ENCODE measurements around the gene DOK6.
"Not testable (repeated sequence)": the region's sequence is repeated elsewhere in the genome, so short reads cannot be mapped to it uniquely, and the experiment has no call there.

The DOK6 gene

GRCh38 chr18:69400253-69400975 lies at the start of gene DOK6:
TSS of gene DOK6 (plus strand) at chr18:69400888.
- DNase-seq (ENCODE audit: low read depth in 2 of 3, low spot score in 2 of 3): no peak

- DNase-seq (ENCODE audit: low read depth in 2 of 3, low spot score in 2 of 3): no peak
Measured at GRCh38 chr18:69353023-69353422, 47.7 kb upstream of the DOK6 start.

- DNase-seq (ENCODE audit: low read depth in 2 of 3, low spot score in 2 of 3): no peak
Measured at GRCh38 chr18:69357590-69357989, 43.1 kb upstream of the DOK6 start.

GRCh38 chr18:69358212-69358895 lies 42.3 kb upstream of the DOK6 start:
- no peak for DNase-seq (ENCODE audit: low read depth in 2 of 3, low spot score in 2 of 3)

DNA sequence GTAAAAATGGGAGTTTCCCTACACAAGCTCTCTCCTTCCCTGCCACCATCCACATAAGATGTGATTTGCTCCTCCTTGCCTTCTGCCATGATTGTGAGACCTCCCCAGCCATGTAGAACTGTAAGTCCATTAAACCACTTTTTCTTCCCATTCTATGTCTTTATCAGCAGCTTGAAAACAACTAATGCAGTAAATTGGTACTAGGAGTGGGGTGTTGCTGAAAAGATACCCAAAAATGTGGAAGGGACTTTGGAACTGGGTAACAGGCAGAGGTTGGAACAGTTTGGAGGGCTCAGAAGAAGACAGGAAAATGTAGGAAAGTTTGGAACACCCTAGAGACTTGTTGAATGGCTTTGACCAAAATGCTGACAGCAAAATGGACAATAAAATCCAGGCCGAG lies 40.9 kb upstream of the DOK6 start:
- not testable (repeated sequence) for DNase-seq (ENCODE audit: low read depth in 2 of 3, low spot score in 2 of 3)

- no peak for DNase-seq (ENCODE audit: low read depth in 2 of 3, low spot score in 2 of 3)
Measured at GRCh38 chr18:69364930-69365329, 35.8 kb upstream of the DOK6 start.

DNA sequence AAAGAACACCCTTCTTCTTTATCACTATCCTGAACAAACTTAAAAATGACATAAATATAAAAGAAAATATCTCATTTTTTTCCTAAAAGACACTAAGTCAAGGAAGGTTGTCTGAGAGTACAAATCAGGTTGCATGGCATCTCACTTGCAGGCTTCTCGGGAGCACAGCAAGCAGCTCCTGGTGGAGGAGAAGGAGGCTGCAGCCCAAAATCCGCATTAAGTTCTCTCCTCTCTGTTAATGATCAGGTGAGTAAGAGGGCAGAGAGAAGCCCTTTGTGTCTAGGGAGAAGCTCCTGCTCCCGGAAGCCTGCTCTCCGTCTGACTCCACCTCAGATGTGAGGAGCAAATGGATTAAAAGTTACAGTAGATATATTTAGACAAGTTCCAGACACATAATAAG lies 35.0 kb upstream of the DOK6 start:
- no peak for DNase-seq (ENCODE audit: low read depth in 2 of 3, low spot score in 2 of 3)

GRCh38 chr18:69367104-69367503 lies 33.6 kb upstream of the DOK6 start:
- DNase-seq (ENCODE audit: low read depth in 2 of 3, low spot score in 2 of 3): no peak

DNA sequence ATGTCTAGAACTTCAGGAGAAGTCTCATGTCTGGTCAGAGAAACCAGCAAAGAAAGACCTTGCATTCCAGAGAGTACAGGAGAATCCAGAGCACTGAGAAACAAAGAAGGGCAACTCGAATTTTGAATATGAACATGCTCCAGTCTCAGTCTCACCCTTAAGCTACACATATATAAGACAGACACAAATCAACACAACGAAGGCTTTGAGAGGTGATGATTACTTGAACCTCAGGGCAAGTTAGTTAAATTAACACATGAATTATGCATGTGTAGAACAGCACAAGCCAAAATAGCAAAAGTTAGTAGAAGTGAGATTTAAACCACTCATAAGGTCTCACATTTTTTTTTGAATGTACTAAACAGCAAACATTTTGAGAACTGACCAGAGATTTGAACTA lies 29.0 kb upstream of the DOK6 start:
- no peak for DNase-seq (ENCODE audit: low read depth in 2 of 3, low spot score in 2 of 3)

- no peak for DNase-seq (ENCODE audit: low read depth in 2 of 3, low spot score in 2 of 3)
Measured at GRCh38 chr18:69380324-69380723, 20.4 kb upstream of the DOK6 start.

DNA sequence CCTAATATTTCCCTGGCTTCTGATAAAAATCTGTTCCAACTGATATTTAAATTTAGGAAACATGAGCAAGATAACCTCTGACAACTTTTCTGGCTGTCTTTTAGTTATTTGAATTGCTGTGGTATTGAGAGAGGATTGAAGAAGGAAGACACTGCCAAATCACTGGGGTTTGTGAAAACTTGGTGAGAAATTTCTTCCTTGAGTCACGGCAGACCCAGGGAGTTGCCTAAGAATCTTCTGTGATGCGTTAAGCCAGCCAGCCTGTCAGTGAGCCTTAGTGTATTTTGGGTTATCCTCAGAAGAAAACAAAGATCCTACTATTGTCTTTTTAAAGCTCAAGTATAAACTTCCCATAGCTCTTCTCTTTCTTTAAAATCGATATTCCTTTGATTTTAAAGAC lies 17.5 kb upstream of the DOK6 start:
- DNase-seq (ENCODE audit: low read depth in 2 of 3, low spot score in 2 of 3): no peak

- DNase-seq (ENCODE audit: low read depth in 2 of 3, low spot score in 2 of 3): no peak
Measured at GRCh38 chr18:69387186-69387585, 13.5 kb upstream of the DOK6 start.

DNA sequence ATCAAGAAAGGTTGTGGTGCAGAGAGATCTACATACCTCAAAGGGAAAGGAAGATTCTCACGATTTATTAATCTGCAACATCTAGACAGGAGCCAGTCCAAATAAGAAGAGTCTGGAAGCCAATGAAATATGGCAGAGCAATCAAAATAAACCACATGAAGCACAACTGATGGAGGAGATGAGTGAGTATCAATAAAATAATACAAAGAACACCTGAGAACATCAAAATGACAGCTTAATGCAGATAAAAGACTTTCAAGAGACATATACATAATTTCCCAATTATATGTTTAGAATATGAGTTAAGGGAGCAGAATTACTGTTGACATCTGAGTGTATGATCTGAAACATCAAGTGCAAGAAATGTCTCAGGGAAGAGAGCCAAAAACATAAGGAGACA lies 12.5 kb upstream of the DOK6 start:
- no peak for DNase-seq (ENCODE audit: low read depth in 2 of 3, low spot score in 2 of 3)

DNA sequence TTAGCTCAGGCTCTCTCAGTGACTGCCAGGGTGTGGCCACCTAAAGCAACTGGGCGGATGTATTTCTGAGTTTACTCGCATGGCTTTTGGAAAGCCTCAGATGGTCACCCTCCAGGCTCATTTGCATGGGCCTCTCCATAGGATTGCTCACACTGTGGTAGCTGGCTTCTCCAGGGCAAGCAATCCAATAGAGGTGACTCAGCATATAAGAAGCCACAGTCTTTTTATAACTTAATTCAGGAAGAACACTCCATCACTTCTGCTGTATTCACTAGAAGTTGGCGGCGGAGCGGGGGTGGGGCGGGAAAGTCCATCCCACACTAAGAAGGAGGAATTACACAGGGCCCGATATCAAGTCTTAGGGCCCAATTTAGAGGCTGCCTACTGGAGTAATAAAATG lies 3.6 kb upstream of the DOK6 start:
- no peak for DNase-seq (ENCODE audit: low read depth in 2 of 3, low spot score in 2 of 3)

DNA sequence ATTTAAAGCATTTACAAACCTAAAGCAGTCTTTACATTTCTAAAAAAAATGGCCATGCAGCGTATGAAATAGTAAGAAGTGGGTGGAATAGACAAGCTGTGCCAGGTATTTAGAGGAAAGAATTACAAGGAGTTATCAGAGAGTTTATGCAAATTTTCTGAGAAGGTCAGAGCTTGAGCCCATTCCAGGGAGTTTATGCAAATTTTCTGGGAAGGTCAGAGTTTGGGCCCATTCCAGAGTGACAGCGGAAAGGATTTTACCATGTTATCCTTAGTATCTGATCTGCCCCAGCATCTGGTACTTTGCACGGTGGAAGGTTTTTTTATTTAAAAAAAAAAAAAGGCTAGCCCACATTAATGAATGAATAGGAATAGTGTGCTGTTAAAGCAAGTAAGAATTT lies 1.4 kb upstream of the DOK6 start:
- no peak for DNase-seq (ENCODE audit: low read depth in 2 of 3, low spot score in 2 of 3)

DNA sequence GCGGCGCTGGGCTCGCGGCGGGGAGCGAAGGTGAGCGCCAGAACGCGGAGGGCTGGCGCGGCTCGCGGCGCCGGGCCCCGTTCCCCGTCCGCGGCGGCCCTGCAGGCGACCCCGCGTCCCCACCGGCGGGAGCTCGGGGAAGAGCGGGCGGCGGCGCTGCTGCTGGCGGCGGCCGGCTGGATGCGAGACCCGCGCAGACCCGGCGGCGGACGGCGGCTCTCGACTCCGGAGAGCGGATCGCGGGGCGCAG lies 213 bp downstream of the DOK6 start:
- no peak for DNase-seq (ENCODE audit: low read depth in 2 of 3, low spot score in 2 of 3)

- no peak for DNase-seq (ENCODE audit: low read depth in 2 of 3, low spot score in 2 of 3)
Measured at GRCh38 chr18:69401226-69401971, 711 bp downstream of the DOK6 start.

DNA sequence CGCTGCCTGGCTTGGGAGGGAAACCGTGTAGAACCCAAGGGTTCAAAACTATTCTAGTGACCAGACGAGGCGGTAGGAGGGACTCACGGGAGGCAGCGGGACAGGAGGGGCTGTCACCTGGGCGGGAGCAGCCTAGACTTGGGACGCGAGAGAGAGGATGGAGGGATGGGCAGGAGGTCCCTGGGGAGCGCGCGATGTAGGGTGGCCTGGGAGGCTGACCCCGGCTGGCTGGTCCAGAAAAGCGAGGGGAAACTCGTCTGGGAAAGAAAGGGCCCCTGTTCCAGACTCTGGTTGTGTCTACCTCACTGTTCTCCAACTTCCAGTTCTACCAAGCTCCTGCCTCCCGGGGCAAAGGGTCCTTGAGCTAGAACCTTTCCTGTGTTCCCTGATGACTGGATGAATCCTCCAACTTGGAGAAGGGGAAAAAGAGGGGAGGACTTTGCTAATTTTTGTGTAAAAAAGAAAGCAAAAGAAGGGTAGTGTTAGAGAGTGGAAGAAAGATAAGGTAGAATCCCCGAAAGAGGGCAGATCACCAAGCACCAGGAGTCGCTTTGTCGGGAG lies 1.4 kb downstream of the DOK6 start:
- DNase-seq (ENCODE audit: low read depth in 2 of 3, low spot score in 2 of 3): no peak

- DNase-seq (ENCODE audit: low read depth in 2 of 3, low spot score in 2 of 3): no peak
Measured at GRCh38 chr18:69402533-69402989, 1.9 kb downstream of the DOK6 start.

GRCh38 chr18:69408522-69408921 lies 7.8 kb downstream of the DOK6 start:
- no peak for DNase-seq (ENCODE audit: low read depth in 2 of 3, low spot score in 2 of 3)

DNA sequence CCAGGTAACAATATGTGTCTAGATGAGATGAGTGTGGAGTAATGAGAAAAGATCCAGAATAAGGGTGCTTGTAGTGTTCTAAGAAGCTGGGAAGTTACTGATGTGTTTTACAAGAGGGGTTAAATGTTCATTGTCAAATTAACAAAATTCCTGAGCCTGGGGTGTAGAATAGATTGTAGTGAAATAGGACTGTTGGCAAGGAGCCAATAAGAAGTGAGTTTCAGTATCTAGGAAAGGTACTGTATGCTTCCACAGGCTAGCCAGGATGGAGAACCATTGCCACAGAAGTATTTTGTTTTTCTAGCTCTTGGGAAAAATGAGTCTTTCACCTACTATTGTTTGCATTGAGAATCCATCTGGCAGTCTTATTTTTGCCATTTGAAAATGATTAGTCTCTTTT lies 10.5 kb downstream of the DOK6 start:
- no peak for DNase-seq (ENCODE audit: low read depth in 2 of 3, low spot score in 2 of 3)

- no peak for DNase-seq (ENCODE audit: low read depth in 2 of 3, low spot score in 2 of 3)
Measured at GRCh38 chr18:69414184-69414583, 13.5 kb downstream of the DOK6 start.

All from activated CD8-positive, alpha-beta memory T cell treated with anti-CD3 and anti-CD28 coated beads for 48 hours (primary cell).